IMR-90 (cell line): ENCODE measurements around the gene PCSK5. TPM values are rescaled to one million over a fixed set of nuclear protein-coding genes. Genes with fewer than 3 reads are reported as not detected.

Source experiments
- ATAC-seq: fragments of 200-7000 bp; cut with Tn5 transposase; 2 replicates; pipeline ENCODE4 v1.9.1; 2020; ENCODE audit warnings: low read depth, mild to moderate bottlenecking, moderate library complexity
- BruUV-seq: library from RNA; stranded (reverse); fragments of 400-500 nt; replicated peaks from 2 replicates; lab custom pipeline; 2021; lab: Mats Ljungman, UMichigan
- CTCF ChIA-PET: fragments of 300-600 bp; formaldehyde crosslinking; extraction: SDS; loops from one replicate; lab custom pipeline; 2021; ENCODE audit warnings: antibody characterized with exemption; lab: Yijun Ruan, JAX
- POLR2A ChIA-PET: fragments of 300-600 bp; sonication (Branson Sonifier 250); formaldehyde crosslinking; loops from one replicate; lab custom pipeline; 2022; ENCODE audit warnings: antibody characterized with exemption; ENCODE audit not compliant: unreplicated experiment; lab: Charles Lee
- DNase-seq: peaks from one replicate; pipeline ENCODE4 v3.0.0; 2013
- H2AFZ ChIP-seq: replicated peaks from 2 replicates; pipeline ENCODE3; 2013; ENCODE audit warnings: low read length, mild to moderate bottlenecking; ENCODE audit not compliant: poor library complexity
- H2AK5ac ChIP-seq: 2 replicates; pipeline ENCODE4 v1.6.1; 2013; ENCODE audit warnings: low read depth, low read length, inconsistent platforms
- H2AK9ac ChIP-seq: replicated peaks from 2 replicates; pipeline ENCODE3; 2013; ENCODE audit warnings: mild to moderate bottlenecking, low read depth, low read length, moderate library complexity; ENCODE audit not compliant: poor library complexity
- H2BK120ac ChIP-seq: 2 replicates; pipeline ENCODE4 v1.6.1; 2013; ENCODE audit warnings: low read depth, low read length, inconsistent platforms
- H2BK15ac ChIP-seq: 3 replicates; pipeline ENCODE4 v1.6.1; 2013; ENCODE audit warnings: low read depth, low read length, inconsistent platforms
- H2BK20ac ChIP-seq: 2 replicates; pipeline ENCODE4 v1.6.1; 2013; ENCODE audit warnings: low read depth, mild to moderate bottlenecking, inconsistent platforms, low read length, moderate library complexity
- H2BK5ac ChIP-seq: 2 replicates; pipeline ENCODE4 v1.6.1; 2013; ENCODE audit warnings: mild to moderate bottlenecking, low read depth, low read length, inconsistent platforms; ENCODE audit not compliant: poor library complexity, severe bottlenecking
- H3K14ac ChIP-seq: replicated peaks from 2 replicates; pipeline ENCODE4 v1.6.1; 2013; ENCODE audit warnings: low read depth, low read length, inconsistent platforms
- H3K18ac ChIP-seq: 2 replicates; pipeline ENCODE4 v1.6.1; 2013; ENCODE audit warnings: low read depth, low read length, control low read depth
- H3K23ac ChIP-seq: 2 replicates; pipeline ENCODE4 v1.6.1; 2013; ENCODE audit warnings: low read depth, low read length, inconsistent platforms
- H3K27ac ChIP-seq: 2 replicates; pipeline ENCODE4 v1.5.1; 2013; ENCODE audit warnings: mild to moderate bottlenecking, control low read depth, low read length; ENCODE audit not compliant: insufficient read depth
- H3K27me3 ChIP-seq: 2 replicates; pipeline ENCODE4 v1.6.1; 2013; ENCODE audit warnings: low read length; ENCODE audit not compliant: control insufficient read depth, insufficient read depth
- H3K36me3 ChIP-seq: 2 replicates; pipeline ENCODE4 v1.6.1; 2013; ENCODE audit warnings: low read length, mixed read lengths; ENCODE audit not compliant: control insufficient read depth, insufficient read depth
- H3K4ac ChIP-seq: 2 replicates; pipeline ENCODE4 v1.6.1; 2013; ENCODE audit warnings: low read depth, low read length, inconsistent platforms
- H3K4me1 ChIP-seq: 2 replicates; pipeline ENCODE4 v1.6.1; 2013; ENCODE audit warnings: low read length, mixed read lengths; ENCODE audit not compliant: control insufficient read depth, insufficient read depth
- H3K4me2 ChIP-seq: 2 replicates; pipeline ENCODE4 v1.6.1; 2013; ENCODE audit warnings: low read depth, mild to moderate bottlenecking, control low read depth, low read length, moderate library complexity
- H3K4me3 ChIP-seq: 2 replicates; pipeline ENCODE4 v1.5.1; 2013; ENCODE audit warnings: low read depth, mild to moderate bottlenecking, control low read depth, low read length, moderate library complexity; ENCODE audit not compliant: insufficient read depth
- H3K56ac ChIP-seq: 2 replicates; pipeline ENCODE4 v1.6.1; 2013; ENCODE audit warnings: low read length, inconsistent platforms; ENCODE audit not compliant: insufficient read depth; ENCODE audit errors: extremely low read depth
- H3K79me1 ChIP-seq, 2 experiments: 2 replicates each; pipeline ENCODE4 v1.6.1; 2013; ENCODE audit warnings: low read length in 2 of 2, inconsistent platforms in 1 of 2, low read depth in 1 of 2
- H3K9ac ChIP-seq: 2 replicates; pipeline ENCODE4 v1.6.1; 2013; ENCODE audit warnings: low read depth, low read length, control low read depth
- H3K9me1 ChIP-seq: 2 replicates; pipeline ENCODE4 v1.6.1; 2013; ENCODE audit warnings: low read length, inconsistent platforms; ENCODE audit not compliant: insufficient read depth
- H3K9me3 ChIP-seq: 2 replicates; pipeline ENCODE4 v1.6.1; 2013; ENCODE audit warnings: low read length; ENCODE audit not compliant: control insufficient read depth, insufficient read depth
- H4K20me1 ChIP-seq: 2 replicates; pipeline ENCODE4 v1.6.1; 2013; ENCODE audit warnings: low read length, inconsistent platforms; ENCODE audit not compliant: insufficient read depth
- H4K5ac ChIP-seq: 2 replicates; pipeline ENCODE4 v1.6.1; 2013; ENCODE audit warnings: mild to moderate bottlenecking, low read depth, low read length, control low read depth
- H4K8ac ChIP-seq, 2 experiments: 2 replicates each; pipeline ENCODE4 v1.6.1; 2013; ENCODE audit warnings: low read depth in 2 of 2, low read length in 2 of 2, control low read depth in 1 of 2, inconsistent platforms in 1 of 2
- H4K91ac ChIP-seq: 2 replicates; pipeline ENCODE4 v1.6.1; 2013; ENCODE audit warnings: low read depth, low read length, inconsistent platforms; ENCODE audit not compliant: insufficient read depth
- BHLHE40 ChIP-seq: fragments of 150-350 bp; IDR thresholded peaks from 2 replicates; pipeline ENCODE4 v1.6.1; 2016; ENCODE audit warnings: mild to moderate bottlenecking, low read depth, low read length
- CEBPB ChIP-seq: IDR thresholded peaks from 2 replicates; pipeline ENCODE4 v1.6.1; 2012; ENCODE audit warnings: low read depth, low read length, improper control_type of control experiment
- CHD1 ChIP-seq: IDR thresholded peaks from 2 replicates; pipeline ENCODE4 v1.6.1; 2012; ENCODE audit warnings: low read depth, low read length, improper control_type of control experiment
- ELK1 ChIP-seq: fragments of 150-350 bp; IDR thresholded peaks from 2 replicates; pipeline ENCODE4 v1.6.1; 2016; ENCODE audit warnings: low read depth, mild to moderate bottlenecking, low read length, moderate library complexity, borderline replicate concordance
- FOS ChIP-seq: fragments of 150-350 bp; IDR thresholded peaks from 2 replicates; pipeline ENCODE4 v1.6.1; 2016; ENCODE audit warnings: low read depth, low read length
- MAFK ChIP-seq: IDR thresholded peaks from 2 replicates; pipeline ENCODE4 v1.6.1; 2012; ENCODE audit warnings: low read depth, low read length, improper control_type of control experiment
- MAZ ChIP-seq: IDR thresholded peaks from 2 replicates; pipeline ENCODE4 v1.6.1; 2012; ENCODE audit warnings: low read depth, mild to moderate bottlenecking, low read length, improper control_type of control experiment, moderate library complexity, borderline replicate concordance
- MXI1 ChIP-seq: IDR thresholded peaks from 2 replicates; pipeline ENCODE4 v1.6.1; 2012; ENCODE audit warnings: low read depth, mild to moderate bottlenecking, low read length, moderate library complexity, borderline replicate concordance
- NFE2L2 ChIP-seq: fragments of 150-350 bp; IDR thresholded peaks from 2 replicates; pipeline ENCODE4 v1.6.1; 2016; ENCODE audit warnings: low read depth, mild to moderate bottlenecking, low read length
- POLR2A ChIP-seq: IDR thresholded peaks from 2 replicates; pipeline ENCODE4 v1.6.1; 2012; ENCODE audit warnings: mild to moderate bottlenecking, low read depth, low read length
- RAD21 ChIP-seq: IDR thresholded peaks from 2 replicates; pipeline ENCODE4 v1.6.1; 2012; ENCODE audit warnings: low read length, improper control_type of control experiment
- RCOR1 ChIP-seq: IDR thresholded peaks from 2 replicates; pipeline ENCODE4 v1.6.1; 2012; ENCODE audit warnings: mild to moderate bottlenecking, low read length, improper control_type of control experiment; ENCODE audit not compliant: insufficient replicate concordance
- RFX5 ChIP-seq: IDR thresholded peaks from 2 replicates; pipeline ENCODE4 v1.8.0; 2012; ENCODE audit warnings: low read depth, mild to moderate bottlenecking, low read length, moderate library complexity
- SMC3 ChIP-seq: fragments of 150-350 bp; IDR thresholded peaks from 2 replicates; pipeline ENCODE4 v1.6.1; 2016; ENCODE audit warnings: low read depth, mild to moderate bottlenecking, antibody characterized with exemption, low read length, moderate library complexity
- USF2 ChIP-seq: fragments of 150-350 bp; IDR thresholded peaks from 2 replicates; pipeline ENCODE4 v1.6.1; 2017; ENCODE audit warnings: mild to moderate bottlenecking, antibody characterized with exemption, low read length, low read depth
- WGBS, 2 experiments: methylation state at CpG; one replicate each; pipeline versions ENCODE4 v1.1.5 to v1.1.7; 2013; ENCODE audit warnings: missing lambda C conversion rate in 2 of 2; ENCODE audit not compliant: insufficient read length in 1 of 2; ENCODE audit errors: extremely low coverage in 2 of 2; 5-methylcytosine and 5-hydroxymethylcytosine counted together
- dilution Hi-C: fragments of 300-500 bp; cut with HindIII; formaldehyde crosslinking; loops from one replicate; pipeline ENCODE4 v1.14.3; 2018; ENCODE audit warnings: low sequenced_read_pairs; ENCODE audit not compliant: unreplicated experiment
- in situ Hi-C: fragments of 300-500 bp; cut with MboI; formaldehyde crosslinking; loops from 3 replicates; pipeline ENCODE4 v1.14.3; 2019; ENCODE audit warnings: low sequenced_read_pairs, inconsistent platforms, mixed read lengths
- intact Hi-C: fragments of 100-400 bp; cut with micrococcal nuclease; formaldehyde crosslinking; loops from 2 replicates; pipeline ENCODE4 v1.10.0; 2022
- polyA plus RNA-seq, 3 experiments: library from polyadenylated mRNA; depleted of rRNA; stranded (reverse); fragments of >200 nt; gene quantifications; 2 replicates each; pipeline ENCODE4 v1.2.3, GENCODE V29; 2012; ENCODE audit warnings: low replicate concordance in 1 of 3
- total RNA-seq: library from RNA; depleted of rRNA; stranded (reverse); fragments of >200 nt; gene quantifications from 2 replicates; pipeline ENCODE4 v1.2.3, GENCODE V29; 2012
- TF ChIP-seq, protein P1 (sequence below): conservative IDR thresholded peaks from 2 replicates; pipeline ENCODE4 v1.5.1; 2012; ENCODE audit warnings: mild to moderate bottlenecking, low read depth, low read length, improper control_type of control experiment

Gene PCSK5
- total and polyA plus RNA-seq, 2 of the 4 experiments (the other 2 are of a cell fraction): 1.5 to 3.0 TPM

DNA sequence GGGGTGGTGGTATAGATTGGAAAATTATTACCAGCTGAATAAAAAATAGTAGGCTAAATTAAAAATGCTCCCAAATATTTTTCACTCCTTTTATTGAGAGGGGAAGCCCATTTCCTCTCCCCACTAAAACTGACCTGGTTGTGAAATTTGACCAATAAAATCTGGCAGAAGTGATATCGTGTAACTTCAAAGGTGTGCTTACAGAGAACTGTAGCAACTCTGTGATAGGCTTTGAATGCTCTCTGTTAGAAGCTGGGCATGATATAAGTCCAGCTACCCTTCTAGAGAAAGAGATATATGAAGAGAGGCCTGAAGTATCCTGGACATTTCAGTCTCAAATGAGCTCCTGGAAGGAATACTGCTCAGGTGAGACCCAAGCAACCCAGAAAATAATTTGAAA, 513.9 kb downstream of the PCSK5 start:
- Histone ChIP-seq H3K27me3 (no peaks in the 10 kb centered on the region), H3K4me3 (no peak overlapping the region), H3K56ac (no peak overlapping the region), H3K79me1 (no peaks in the 10 kb centered on the region), H3K9me3 (no peaks in the 10 kb centered on the region), H4K5ac (no peak overlapping the region), H3K9ac (no peak overlapping the region), H4K91ac (no peak overlapping the region), H2BK20ac (no peak overlapping the region), H3K4me1 (peaks cover 7% of the 10 kb centered on the region), H2BK5ac (no peak overlapping the region), H3K18ac (no peak overlapping the region), H3K36me3 (no peaks in the 10 kb centered on the region), H3K14ac (no peak overlapping the region), H3K9me1 (no peaks in the 10 kb centered on the region), H3K27ac (no peak overlapping the region), H2AK9ac (no peak overlapping the region), H2BK15ac (no peak overlapping the region), H2BK120ac (no peak overlapping the region), H4K8ac (no peak overlapping the region), H2AK5ac (no peak overlapping the region), H3K4ac (no peak overlapping the region), H2AFZ (no peak overlapping the region), H3K4me2 (no peak overlapping the region), H4K20me1 (no peaks in the 10 kb centered on the region), H3K23ac (no peak overlapping the region)
- ChIA-PET POLR2A (no interaction called here), CTCF (interaction anchor here (0.6 to 1.0 kb wide), 3 partner anchors 12 to 412 kb away, joined by 3 to 5 read pairs (median 4); no protein-coding TSS in a partner anchor)
- DNase-seq (no peak), ATAC-seq (no peak)
- dilution Hi-C loops (no loop called here), in situ Hi-C loops (no loop called here), intact Hi-C loops (loop anchor here (5.0 kb wide), 1 partner anchor 48 kb away; no protein-coding TSS in a partner anchor)
- no CpG with 5 or more reads among the region's 1 CpG for WGBS, 2 experiments
- TF ChIP-seq, protein P1, sequence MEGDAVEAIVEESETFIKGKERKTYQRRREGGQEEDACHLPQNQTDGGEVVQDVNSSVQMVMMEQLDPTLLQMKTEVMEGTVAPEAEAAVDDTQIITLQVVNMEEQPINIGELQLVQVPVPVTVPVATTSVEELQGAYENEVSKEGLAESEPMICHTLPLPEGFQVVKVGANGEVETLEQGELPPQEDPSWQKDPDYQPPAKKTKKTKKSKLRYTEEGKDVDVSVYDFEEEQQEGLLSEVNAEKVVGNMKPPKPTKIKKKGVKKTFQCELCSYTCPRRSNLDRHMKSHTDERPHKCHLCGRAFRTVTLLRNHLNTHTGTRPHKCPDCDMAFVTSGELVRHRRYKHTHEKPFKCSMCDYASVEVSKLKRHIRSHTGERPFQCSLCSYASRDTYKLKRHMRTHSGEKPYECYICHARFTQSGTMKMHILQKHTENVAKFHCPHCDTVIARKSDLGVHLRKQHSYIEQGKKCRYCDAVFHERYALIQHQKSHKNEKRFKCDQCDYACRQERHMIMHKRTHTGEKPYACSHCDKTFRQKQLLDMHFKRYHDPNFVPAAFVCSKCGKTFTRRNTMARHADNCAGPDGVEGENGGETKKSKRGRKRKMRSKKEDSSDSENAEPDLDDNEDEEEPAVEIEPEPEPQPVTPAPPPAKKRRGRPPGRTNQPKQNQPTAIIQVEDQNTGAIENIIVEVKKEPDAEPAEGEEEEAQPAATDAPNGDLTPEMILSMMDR: no peak
- TF ChIP-seq SMC3 (no peak), RCOR1 (no peak), FOS (no peak), RFX5 (no peak), USF2 (no peak), MXI1 (no peak), CEBPB (no peak), POLR2A (no peak), RAD21 (no peak), MAFK (no peak), NFE2L2 (no peak), ELK1 (no peak), CHD1 (no peak), BHLHE40 (no peak), MAZ (no peak)
- no TSS peak for BruUV-seq
